GM21360 (cell line): Measurements from ENCODE around the gene SENP1.

Source experiments
- ATAC-seq: cut with Tn5 transposase; IDR thresholded peaks from one replicate; pipeline ENCODE4 v1.9.1; 2021; ENCODE audit warnings: mild to moderate bottlenecking, moderate library complexity; ENCODE audit not compliant: unreplicated experiment

The SENP1 gene

DNA sequence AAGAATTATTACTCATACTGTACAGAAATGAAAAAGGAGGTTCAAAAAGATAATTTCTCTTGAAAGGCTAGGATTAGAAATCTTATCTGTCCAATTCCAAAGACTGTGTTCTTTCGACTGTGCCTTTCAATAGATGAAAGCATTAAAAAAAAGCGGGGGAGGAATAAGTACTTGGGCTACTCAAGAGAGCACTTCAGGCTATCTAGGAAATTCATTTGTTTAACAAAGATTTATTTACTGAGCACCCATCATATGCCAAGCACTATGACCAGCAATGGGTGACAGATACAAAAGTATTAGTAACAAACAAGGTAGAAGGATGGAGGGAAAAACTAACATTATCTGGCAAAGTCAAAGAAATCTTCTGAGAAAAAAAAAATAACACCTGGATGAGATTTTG lies 37.4 kb downstream of the SENP1 start:
- no peak for ATAC-seq

DNA sequence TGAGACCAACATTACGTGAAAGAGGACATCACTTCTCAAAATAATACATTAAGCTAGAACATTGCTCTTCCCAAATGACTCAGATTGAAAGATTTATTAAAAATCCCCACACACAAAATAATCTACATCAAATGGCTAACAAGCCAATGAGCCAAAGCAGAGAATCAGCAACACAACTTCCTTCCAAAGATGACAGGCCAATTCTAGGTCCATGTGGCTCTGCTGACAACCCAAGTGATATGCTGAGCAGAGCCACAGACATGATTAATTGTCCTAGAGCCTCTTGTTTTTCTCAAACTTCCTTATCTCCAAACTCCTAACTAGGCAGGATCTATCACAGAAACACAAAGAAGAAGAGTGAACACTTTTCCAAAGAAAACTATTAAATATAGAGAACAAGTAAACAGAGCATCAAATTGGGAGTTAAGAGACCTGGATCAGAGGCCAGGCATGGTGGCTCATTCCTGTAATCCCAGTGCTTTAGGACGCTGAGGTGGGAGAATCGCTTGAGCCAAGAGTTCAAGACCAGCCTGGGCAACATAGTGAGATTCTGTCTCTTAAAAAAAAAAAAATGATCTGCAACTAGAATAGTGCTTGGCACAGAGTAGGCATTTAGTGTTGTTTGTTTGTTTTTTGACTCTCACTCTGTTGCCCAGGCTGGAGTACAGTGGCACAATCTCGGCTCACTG lies 38.5 kb downstream of the SENP1 start:
- ATAC-seq: no peak

DNA sequence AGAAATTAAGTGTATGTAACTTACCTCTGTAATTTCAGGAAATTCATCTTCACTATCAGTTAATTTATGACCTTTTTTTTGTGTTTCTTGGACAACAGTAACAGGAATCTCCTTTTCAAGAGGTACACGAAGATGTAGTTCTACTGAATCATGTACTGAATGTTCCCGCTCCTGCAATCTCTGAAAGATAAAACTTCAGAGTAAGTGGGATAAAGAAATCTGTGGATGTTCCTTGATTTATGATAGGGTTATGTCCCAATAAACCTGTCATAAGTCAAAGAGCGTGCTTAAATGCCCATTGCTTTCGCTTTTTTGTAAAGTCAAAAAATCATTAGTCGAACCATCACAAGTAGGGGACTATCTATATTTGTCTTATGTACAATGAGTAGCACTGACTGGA lies 40.8 kb downstream of the SENP1 start:
- no peak for ATAC-seq

DNA sequence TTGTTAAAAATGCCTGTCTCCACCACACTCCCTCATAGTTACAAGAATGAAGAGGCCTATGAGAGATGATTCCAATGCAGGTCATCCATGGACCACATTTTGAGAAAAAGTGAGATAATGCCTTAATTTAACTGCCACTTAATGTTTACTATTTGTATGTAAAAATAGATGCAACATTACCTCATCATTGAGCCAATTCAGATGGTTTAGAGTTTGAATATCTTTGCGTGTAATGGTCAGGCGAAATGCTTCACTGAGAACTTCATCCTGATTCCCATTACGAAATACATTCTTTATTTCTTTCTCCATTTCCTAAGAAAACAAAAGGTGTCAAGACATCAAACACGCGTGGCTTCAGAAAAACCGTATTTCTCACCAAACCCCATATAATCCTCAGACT lies 42.3 kb downstream of the SENP1 start:
- no peak for ATAC-seq

DNA sequence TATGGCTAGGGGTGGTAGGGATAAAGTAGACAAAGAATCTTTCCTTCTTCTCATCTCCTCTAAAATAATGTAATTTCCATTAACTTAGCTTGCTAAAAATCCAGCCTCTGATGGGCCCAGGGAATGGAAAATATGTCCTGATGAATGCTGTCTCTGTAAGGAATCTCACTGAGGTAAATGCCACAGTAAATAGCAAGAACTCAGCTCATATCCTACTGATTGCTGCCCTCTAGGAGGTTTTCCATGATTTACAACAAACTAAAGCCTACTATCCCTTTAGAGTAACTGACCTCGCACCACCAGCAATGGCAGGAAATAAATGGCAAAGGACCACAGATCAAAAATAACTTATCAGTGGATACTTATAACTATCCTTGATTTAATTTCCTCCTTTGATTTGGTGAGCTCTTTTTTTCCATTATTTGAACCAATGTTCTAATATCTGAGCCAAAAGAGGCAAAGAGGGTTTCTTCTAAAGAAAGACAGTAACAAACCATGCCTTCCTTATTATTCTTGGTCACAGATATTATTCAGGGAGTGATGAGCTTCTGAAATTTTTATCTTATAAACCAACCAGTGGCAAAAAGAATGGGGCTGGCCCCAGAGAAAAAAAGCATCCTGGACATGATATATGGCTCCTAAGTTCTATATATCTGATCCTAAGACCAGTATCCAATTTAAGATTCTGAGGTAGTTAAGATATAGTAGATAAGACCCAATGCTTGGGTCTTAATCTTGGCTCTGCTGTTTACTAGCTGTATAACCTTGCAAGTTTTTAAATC lies 43.8 kb downstream of the SENP1 start:
- ATAC-seq: no peak

DNA sequence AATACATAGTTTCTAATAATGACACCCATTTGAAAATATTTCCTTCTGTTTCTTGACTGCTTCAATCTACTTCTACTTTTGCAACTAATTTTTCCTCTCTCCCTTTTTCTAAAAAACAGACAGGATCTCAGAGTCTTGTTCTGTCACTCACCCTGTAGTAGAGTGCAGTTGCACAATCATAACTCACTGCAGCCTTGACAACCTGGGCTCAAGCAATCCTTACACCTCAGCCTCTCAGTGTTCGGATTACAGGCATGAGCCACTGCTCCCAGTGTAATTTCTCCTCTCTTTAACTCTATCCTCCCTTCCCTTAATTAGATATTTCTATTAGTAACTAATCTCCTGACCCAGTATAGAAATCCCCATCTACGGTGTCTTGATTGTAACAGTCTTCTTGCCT lies 45.4 kb downstream of the SENP1 start:
- ATAC-seq: no peak

DNA sequence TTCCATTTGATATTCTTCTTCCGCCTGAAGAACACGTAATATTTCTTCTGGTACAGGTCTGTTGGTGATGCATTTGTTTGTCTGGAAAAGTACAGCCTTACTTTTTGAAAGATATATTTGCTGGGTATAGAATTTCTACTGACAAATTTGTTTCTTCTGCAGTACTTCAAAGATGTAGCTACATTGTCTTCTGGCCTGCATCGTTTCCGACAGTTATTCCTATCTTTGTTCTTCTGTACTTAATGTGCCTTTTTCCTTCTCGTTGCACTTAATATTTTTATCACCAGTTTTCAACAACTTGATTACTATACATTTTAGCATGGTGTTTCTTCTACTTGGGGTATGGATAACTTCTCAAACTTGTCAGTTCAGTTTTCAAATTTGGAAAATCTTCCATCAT lies 47.1 kb downstream of the SENP1 start:
- no peak for ATAC-seq

DNA sequence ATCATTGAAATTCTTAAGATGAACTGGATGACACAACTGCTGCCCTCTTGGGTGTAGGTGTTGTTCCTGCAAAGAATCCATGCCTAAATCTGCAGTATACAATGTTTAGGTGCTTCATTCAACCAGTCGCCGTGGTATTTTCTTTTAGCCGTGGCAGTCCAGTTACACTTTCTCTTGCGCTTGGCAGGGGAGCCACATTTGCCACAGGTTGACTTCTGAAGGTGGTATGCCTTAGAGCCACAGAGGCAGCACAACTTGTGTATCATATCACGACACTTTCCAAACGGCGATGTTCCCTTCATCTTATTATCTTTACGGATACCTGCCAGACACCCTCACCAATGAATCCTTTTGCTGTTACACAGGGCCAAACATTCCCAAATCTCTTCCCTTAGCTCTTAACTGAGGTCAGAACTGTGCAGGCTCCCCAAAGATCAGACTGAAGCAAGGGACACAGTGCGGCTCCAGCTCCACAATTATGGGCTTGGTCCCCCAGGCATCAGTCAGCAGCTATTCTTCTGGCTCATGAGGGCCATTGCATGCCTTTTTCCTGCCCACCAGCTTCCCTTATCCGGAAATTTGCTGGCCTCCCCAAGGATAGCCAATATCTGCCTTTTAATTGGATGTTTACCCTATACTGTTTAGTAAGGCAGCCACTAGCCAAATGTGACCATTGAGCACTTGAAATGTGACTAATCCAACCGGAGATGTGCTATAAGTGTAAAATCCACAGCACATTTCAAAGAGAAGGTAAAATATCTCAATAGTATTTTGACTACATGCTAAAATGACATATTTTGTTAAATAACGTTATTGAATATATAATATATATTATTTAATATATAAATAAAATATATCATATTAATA lies 50.7 kb downstream of the SENP1 start:
- ATAC-seq: no peak

DNA sequence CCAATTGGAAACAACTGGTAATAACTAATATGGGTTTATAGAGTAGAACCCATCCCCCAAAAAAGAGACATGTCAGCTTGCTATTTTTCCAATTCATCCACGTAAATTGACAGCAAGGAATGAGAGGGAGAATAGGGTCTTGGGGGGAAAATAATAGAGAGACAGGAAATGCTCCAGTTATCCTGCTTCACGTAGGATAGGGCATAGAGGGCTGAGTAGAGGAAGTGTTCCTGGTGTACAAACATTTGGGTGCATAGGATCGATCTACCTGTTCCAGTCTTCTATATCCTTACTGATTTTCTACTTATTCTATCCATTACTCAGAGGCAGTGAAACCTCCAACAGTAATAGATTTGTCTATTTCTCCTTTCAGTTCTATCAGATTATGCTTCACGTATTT lies 52.0 kb downstream of the SENP1 start:
- ATAC-seq: no peak

DNA sequence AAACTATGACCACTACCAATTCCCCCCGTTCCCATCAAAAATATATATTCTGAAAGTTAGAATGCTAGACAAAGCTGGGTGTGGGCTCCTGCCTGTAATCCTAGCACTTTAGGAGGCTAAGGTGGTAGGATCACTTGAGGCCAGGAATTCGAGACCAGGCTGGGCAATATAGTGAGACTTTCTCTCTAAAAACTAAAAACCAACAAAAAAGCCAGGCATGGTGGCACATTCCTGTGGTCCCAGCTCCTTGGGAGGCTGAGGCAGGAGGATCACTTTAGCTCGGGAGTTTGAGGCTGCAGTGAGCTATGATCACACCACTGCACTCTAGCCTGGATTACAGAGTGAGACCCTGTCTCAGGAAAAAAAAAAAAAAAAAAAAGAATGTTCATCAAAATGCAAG lies 52.8 kb downstream of the SENP1 start:
- ATAC-seq: no peak

DNA sequence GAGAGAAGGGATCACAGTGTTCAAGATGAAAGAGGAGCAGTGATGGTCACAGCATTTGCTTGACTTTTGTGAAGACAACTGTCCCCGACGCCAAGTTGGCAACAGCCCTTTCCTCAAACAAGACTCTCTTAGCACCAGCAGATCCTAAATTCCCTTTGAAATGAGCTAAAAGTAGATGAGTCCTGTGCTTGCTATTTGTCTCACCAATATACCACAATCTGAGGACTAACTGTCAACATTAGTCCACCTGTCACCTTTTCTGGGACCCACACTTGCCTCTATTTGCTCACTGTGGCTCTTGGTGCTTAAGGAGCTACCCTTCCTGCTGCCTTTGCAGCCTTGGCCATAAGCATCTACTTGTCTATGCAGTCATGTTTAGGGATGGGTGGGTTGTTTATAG lies 54.2 kb downstream of the SENP1 start:
- ATAC-seq: no peak

DNA sequence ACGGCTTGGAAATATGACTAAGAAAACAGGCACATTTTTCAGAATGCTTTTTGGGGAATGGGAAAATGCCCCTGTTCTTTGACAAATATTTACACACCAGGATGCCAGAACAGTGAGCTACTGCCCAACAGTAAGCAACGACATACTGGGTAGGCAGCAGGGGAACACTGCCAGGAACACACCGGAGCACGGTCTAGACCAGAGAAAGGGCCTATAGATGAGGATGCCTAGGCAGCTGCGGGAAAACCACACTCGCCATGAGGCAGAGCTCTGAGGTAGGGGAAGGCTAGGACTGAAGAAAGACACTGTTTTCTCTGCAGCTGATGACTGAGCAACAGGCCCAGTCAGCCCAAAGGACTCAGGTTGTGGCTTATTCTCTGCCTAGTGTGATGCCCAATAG lies 55.7 kb downstream of the SENP1 start:
- ATAC-seq: no peak

DNA sequence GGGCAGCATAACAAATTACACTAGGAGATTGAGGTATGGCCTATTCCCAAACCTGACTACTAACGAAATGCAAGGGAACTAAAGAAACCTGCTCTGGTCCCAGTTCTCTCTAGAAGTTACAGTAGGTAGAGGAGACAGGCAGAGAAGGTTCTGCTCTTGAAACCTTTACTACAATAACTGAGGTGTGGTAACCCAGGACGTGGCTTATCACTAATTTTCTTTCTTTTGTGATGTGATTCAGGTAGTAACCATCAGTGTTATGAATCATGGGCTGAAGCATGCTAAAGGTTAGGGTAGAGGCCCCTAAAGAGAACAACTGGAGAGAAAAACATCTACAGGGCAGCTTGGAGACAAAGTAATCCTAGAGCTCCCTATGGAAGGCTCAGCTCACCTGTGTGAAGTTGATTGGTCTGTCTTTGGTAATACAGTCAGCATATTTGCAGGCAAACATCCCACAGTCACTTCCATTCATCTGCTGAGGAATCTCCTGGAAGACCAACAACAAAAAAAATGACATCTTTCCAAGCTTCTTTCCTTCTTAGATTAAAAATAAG lies 59.8 kb downstream of the SENP1 start:
- no peak for ATAC-seq

DNA sequence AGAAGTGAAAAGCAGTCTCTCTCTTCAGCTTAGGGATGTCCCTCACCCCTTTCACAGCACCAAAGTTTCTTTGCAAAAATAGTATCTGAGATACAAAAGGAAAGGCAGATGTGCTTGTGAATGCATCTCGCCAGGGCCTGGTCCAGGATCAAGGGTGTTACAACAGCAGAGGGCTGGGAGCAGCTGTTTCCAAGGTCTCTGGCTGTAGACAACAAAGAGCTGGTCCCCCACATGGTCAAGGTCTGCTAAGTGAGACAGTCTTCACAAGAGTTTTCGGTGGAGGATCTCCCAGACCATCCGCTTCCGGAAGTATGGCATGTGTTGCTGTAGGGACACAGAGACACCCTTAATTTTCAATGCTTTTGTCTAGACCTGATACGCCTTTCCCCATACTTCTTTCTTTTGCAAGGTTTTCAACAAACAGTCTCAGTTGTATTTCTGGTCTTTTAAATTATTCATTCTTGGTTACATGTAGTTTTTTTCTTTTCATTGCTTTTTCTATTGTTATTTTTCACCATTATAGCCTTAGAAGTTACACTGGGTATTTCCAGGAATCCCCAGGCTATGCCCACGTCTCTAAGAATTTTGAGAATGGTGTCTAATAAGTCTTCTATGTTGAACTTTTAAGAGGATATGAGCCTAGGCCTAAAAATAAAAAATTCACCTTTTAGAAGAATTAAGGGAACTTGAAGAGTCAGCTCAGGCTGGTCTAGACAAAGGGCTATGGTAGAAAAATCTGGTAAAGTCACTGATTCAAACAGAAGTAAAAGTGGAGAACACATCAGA lies 60.6 kb downstream of the SENP1 start:
- no peak for ATAC-seq

DNA sequence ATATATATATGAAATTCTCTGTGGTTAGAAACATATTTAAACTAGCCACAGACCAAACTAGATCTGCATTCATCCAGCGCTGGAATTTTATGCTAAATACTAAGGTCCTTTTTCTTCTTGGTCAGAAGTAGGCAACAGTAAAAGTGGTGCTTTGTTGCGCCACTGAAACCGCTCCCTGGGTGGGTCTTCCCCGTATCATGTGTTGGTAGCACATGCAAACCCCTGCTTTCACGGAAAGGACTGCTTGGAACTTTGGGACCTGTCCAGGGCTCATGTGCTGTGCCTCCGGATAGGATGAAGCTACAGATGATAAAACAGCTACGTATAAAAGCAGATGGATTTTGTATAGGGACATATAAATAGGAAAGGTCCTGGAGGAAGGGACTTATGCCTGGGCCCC lies 61.5 kb downstream of the SENP1 start:
- no peak for ATAC-seq

DNA sequence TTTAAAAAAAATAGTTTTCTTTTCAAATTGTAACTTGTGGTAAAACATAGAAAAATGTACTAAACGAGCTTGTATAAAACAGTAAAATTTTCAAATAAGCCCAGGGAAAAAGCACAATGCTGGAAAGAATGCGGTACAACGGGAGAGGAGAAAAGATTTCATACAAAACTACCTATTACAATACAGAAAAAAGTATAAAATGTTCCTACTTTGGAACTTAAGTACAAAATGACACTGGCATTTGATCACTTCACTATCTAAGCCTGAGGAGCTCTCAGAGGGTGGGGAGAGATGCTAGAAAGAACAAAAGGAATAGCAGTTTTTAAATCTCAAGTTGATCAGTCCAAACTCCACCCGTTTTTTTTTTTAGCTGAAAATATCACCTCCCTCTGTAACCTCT lies 62.1 kb downstream of the SENP1 start:
- no peak for ATAC-seq

DNA sequence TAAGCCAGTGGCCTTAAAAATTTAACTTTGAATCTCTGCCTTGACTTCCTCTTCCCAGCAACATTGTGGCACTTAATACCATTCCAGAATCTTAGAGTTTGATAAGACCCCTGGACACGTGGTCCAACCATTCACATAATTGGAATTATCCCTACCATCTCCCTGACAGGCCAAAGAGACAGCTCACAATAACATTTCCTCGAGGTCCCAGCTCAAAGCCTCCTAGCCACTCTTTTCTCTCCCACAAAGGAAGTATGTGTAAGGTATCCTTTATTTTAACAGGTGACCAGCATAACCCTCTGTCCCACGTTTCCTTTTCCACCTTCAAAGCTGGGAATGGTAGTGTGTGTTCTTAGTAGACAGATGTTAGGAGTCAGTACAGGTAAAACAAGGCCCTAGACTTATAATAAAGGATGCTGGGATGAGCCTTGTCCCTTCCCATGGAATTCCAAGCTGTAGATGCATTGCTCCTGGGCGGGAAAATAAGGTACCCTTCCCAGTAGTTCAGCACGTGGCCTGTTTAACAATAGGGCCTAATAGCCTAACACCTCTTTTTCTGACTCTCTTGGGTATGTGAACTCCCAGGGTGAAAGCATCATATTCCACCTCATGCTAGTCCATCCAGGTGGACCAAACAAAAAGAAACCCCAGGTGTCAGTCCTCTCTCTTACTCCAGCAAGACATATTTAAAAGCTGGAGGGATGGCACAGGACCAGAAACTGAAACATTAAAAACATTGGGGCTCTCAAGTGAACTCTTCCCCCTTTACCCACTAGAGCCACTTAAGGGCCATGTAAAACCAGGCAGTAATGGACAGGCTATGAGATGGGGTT lies 64.1 kb downstream of the SENP1 start:
- ATAC-seq: no peak

DNA sequence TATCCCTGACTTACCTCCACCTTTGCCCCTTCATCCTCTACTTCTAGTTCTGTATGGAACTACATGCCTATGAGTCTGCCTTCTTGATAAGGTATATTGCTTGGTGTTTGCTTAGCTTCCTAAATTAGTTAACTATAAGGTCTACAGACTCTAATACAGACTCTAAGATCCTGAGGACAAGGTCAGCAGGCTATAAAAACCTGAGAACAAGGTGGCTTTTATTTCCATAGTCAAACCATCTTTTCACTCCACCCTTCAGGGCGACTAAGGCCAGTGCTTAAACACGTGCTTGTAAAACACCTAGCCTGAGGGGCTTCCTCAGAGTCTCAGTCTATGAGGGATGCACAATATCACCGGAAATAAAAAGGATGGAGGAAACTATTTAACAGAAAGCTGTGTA lies 65.5 kb downstream of the SENP1 start:
- no peak for ATAC-seq

DNA sequence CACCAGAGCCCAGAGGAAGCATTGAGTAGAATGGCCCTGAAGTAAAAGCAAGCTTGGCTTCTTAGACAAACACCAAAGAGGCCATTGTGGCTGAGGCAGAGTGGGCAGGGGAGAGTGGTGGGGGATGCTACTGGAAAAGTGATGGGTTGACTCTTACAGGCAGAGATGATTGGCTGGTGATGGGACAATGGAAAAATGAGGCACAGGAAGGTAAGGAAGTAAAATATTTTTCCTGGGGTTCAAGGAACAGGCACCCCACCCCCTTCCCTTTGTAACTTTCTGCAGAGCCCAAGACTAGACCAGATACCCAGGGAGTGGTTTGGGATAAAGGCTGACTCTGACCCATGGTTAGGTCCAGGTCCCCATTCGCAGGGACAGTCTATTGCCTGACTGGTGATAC lies 66.7 kb downstream of the SENP1 start:
- ATAC-seq: no peak

DNA sequence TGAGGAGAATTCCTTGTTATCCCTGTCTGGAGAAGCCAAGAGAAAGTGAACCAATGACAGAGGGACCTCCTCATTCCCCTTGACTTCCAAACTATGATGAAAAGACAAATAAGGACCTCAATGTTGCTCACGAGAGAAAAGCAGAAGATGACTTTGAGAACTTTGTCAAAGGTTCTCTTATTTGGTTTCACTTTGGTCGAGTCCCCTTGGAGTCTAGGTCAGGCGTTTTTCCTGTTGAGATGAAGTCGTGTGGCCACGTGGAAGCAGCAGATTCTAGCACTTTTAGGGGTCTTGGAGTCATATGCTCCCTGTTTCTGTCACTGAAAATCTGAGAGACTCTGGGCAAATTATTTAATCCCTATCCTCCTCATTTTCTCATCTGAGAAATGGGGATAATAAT lies 67.8 kb downstream of the SENP1 start:
- no peak for ATAC-seq
